HAP-1 (cell line): Measurements from ENCODE around the gene ACTL6B.

ENCODE experiments used
- DNase-seq, 2 experiments: peaks; one replicate each; pipeline ENCODE4 v3.0.0-alpha.2; 2016 to 2020; ENCODE audit warnings: low spot score in 2 of 2
- H3K27me3 ChIP-seq: fragments of 250-450 bp; sonication (Bioruptor Pico); 2 replicates; pipeline ENCODE4 v1.5.1; 2020; ENCODE audit warnings: low read depth, mild to moderate bottlenecking, moderate library complexity
- H3K36me3 ChIP-seq: fragments of 250-450 bp; sonication (Bioruptor Pico); replicated peaks from 2 replicates; pipeline ENCODE4 v1.5.1; 2020; ENCODE audit warnings: mild to moderate bottlenecking
- H3K4me1 ChIP-seq: fragments of 250-450 bp; sonication (Bioruptor Pico); 2 replicates; pipeline ENCODE4 v1.5.1; 2020; ENCODE audit warnings: mild to moderate bottlenecking
- H3K4me3 ChIP-seq: fragments of 250-450 bp; sonication (Bioruptor Pico); 2 replicates; pipeline ENCODE4 v1.5.1; 2020; ENCODE audit warnings: mild to moderate bottlenecking, moderate library complexity
- H3K9me3 ChIP-seq: fragments of 250-450 bp; sonication (Bioruptor Pico); 2 replicates; pipeline ENCODE4 v1.5.1; 2020; ENCODE audit warnings: mild to moderate bottlenecking, moderate library complexity
- in situ Hi-C: fragments of 300-500 bp; cut with MboI; formaldehyde crosslinking; loops from 3 replicates; pipeline ENCODE4 v1.14.3; 2020; ENCODE audit warnings: low sequenced_read_pairs, inconsistent platforms, mixed read lengths

The ACTL6B gene

DNA sequence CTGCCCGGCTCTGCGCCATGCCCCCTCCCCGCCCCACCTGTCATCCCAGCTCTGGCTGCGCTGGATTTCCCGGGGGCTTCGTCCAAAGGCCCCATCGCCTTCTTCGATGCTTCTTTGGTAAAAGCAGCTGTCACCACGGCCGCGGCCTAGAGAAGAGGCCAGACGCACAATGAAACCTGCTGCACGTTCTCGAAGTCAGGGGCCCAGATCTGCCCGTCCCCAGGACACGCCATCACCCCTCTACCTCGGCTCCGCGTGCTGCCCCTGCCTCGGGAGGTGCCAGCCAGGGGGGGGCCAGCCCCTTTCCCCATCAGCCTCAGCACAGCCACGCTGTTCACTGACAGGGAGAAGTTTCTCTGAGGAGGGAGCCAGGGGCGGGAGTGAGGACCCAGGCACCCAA is 31.0 kb upstream of the ACTL6B start:
- no peak for DNase-seq
- Histone ChIP-seq H3K4me3 (no peak overlapping the region), H3K36me3 (peaks cover 77% of the 10 kb centered on the region), H3K9me3 (no peaks in the 10 kb centered on the region), H3K27me3 (no peaks in the 10 kb centered on the region), H3K4me1 (peaks cover 9% of the 10 kb centered on the region)
- in situ Hi-C loops: no loop called here

DNA sequence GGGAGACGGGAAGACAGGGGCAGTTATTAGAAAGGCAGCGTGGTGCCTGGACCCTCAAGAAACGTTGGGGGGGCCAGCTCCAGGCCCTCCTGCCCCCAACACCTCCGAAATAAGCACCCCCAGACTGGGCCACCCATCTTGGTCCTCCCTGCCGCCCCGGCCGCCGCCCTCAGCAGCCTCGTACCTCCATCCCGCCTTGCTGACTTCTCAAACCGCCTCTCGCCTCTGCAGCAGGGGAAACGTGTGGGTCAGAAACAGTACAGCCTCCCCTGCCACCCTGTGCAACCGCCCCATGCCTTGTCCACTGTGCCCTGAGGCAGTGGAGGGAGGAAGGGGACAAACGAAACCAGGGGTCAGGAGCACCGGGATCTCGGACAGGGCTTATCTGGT is 30.6 kb upstream of the ACTL6B start:
- Histone ChIP-seq H3K9me3 (no peaks in the 10 kb centered on the region), H3K4me3 (no peak overlapping the region), H3K27me3 (no peaks in the 10 kb centered on the region), H3K36me3 (peaks cover 82% of the 10 kb centered on the region), H3K4me1 (peaks cover 4% of the 10 kb centered on the region)
- in situ Hi-C loops: no loop called here
- DNase-seq: no peak

DNA sequence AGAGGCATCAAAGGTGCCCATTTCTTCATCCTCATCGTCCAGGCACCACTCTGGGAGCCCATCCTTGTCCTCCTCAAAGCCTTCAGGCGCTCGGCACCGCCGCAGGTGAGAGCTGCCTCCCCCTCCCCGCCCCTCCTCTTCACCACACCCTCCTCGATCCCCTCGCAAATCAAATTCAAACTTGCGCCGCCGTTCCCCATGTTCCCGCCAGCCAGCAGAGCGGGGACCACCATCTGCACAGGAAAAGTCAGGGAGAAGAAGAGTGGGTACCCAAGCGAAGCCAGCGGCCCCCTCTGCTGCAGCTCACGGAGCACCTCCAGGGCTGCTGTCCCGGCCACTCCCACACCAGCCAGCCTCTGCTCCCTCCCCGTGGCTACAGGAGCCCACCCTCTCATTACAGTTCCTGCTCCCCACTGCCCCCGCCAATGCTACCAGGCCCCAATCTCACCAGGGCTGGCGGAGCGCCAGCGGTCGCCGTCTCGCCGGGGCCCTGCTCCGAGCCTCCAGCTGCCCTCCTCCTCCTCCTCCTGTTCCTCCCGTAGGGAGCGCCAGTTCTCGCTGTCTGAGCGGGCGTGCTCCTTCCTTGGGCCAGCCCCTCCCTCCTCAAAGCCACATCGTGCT is 30.1 kb upstream of the ACTL6B start:
- Histone ChIP-seq H3K27me3 (no peaks in the 10 kb centered on the region), H3K9me3 (no peaks in the 10 kb centered on the region), H3K4me1 (peaks cover under 1% of the 10 kb centered on the region), H3K4me3 (no peak overlapping the region), H3K36me3 (peaks cover 86% of the 10 kb centered on the region)
- in situ Hi-C loops: no loop called here
- DNase-seq: no peak

DNA sequence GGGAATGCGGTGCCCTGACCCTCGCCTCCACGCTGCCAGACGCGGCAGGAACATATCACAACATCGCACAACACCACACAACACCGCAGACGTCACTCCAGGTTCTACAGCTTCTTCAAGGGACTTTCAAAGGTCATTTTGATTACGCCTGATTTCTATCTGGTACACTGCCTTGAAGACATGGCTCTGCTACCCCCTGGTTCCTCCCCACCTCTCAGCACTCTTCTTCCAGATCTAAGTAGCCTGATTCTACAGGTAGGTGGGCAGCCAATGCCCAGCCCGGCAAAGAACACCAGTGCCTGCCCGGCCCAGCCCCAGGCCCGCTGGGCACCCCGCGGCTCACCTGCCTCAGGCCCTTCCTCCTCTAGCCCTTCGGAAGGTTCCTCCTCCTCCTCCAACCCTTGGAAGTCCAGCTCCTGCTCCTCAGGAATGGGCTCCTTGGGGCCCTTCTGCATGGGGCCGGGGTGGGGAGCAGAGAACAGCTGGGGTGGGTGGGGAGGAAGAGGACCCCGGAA is 29.4 kb upstream of the ACTL6B start:
- H3K4me3 ChIP-seq: no peak overlapping the region
- no peaks in the 10 kb centered on the region for H3K9me3 ChIP-seq
- no peak for DNase-seq
- peaks cover 85% of the 10 kb centered on the region for H3K36me3 ChIP-seq
- no peaks in the 10 kb centered on the region for H3K4me1 ChIP-seq
- no peaks in the 10 kb centered on the region for H3K27me3 ChIP-seq
- in situ Hi-C loops: no loop called here

DNA sequence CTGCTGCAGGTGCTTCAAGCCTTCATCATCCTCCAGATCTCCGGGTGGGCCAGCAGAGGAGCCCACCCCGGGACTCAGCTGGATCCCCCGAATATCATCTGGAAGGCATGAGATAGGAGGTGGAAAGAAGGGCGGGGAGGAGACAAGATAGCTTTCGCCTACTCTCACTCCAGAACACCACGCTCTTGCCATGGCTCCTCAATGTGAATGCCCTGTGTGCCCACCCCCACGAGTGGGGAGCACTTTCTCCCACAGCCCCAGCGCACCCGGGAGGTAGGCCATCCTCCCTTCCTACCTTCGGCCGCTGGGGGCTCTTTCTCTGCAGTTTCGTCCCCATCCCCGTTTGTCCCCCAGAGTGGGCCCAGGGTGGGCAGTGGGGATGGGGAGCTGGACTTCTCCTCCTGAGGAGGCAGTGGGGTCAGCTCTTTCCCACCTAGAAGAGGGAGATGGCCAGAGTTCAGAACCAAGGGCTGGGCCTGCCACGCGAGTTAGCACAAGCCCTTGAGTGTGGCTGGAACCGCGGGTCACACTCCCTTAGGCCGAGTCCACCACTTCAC is 28.9 kb upstream of the ACTL6B start:
- no peaks in the 10 kb centered on the region for H3K9me3 ChIP-seq
- H3K4me3 ChIP-seq: no peak overlapping the region
- H3K27me3 ChIP-seq: no peaks in the 10 kb centered on the region
- no peaks in the 10 kb centered on the region for H3K4me1 ChIP-seq
- peaks cover 88% of the 10 kb centered on the region for H3K36me3 ChIP-seq
- no peak for DNase-seq
- in situ Hi-C loops: no loop called here

DNA sequence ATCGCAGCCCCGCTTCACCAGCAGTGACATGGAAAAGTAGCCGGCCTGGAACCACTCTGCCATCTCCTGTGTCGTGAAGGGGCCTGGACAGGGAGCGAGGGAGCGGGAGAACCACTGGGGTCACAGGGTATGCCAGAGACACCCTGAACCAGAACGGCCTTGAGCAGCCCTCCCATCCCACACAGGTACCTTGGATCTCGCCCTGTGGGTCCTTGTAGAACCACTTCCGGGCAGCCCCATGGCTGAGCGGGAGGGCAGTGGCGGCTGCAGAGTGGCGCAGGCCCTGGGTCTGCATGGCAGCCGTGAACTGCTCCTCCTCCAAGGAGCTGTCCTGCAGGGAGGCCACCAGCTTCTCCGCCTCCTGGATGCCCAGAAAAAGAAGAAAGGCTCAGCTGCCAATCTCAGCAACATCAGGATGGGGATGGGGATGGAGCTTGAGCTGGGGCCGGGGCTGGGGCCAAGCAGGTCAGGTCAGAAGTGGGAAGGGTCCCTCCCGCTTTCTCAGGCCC is 28.3 kb upstream of the ACTL6B start:
- H3K4me1 ChIP-seq: no peaks in the 10 kb centered on the region
- no peaks in the 10 kb centered on the region for H3K9me3 ChIP-seq
- DNase-seq: no peak
- peaks cover 91% of the 10 kb centered on the region for H3K36me3 ChIP-seq
- H3K27me3 ChIP-seq: no peaks in the 10 kb centered on the region
- H3K4me3 ChIP-seq: no peak overlapping the region
- in situ Hi-C loops: no loop called here

DNA sequence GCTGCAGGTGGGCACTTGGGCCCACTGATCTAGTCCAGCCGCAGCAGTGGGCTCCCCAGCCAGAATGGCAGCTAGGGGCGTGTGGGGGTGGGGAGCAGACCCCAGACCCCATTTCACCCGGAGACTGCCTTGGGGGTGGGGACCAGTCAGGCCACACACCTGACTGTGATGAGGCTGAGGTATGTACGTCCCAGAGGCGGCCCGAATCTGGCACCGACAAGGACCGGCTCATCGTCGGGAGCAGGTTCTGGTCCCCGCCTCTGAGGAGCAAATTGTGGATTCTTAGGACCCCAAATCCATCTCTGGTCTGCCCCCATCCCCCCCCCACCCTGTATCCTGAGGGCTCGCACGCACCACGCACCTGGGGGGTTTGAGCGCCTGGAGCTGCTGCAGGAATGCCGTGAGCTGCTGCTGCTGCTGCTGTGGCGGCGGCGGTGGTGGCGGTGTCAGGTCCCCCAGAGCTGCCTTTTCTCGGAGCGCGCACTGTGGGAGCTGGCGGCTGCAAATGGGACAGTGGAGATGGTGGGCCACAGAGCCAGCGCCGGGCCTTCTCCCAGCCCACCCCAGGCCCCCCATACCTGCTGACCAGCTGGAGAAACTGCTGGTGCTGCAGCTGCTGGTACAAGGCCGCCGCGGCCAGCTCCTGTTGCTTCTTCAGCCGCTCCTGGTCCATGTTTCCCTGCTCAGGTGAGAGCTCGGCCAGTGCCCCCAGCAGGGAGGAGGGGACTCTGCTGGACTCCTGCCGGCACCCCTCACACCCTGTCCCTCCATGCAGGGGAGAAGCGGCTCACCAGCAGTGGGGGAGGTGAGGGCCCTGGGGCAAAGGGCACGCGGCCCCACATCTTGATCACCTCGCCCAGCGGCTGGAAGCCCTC is 27.6 kb upstream of the ACTL6B start:
- in situ Hi-C loops: no loop called here
- Histone ChIP-seq H3K36me3 (peaks cover 92% of the 10 kb centered on the region), H3K27me3 (no peaks in the 10 kb centered on the region), H3K4me1 (no peaks in the 10 kb centered on the region), H3K4me3 (no peak overlapping the region), H3K9me3 (no peaks in the 10 kb centered on the region)
- DNase-seq: no peak

DNA sequence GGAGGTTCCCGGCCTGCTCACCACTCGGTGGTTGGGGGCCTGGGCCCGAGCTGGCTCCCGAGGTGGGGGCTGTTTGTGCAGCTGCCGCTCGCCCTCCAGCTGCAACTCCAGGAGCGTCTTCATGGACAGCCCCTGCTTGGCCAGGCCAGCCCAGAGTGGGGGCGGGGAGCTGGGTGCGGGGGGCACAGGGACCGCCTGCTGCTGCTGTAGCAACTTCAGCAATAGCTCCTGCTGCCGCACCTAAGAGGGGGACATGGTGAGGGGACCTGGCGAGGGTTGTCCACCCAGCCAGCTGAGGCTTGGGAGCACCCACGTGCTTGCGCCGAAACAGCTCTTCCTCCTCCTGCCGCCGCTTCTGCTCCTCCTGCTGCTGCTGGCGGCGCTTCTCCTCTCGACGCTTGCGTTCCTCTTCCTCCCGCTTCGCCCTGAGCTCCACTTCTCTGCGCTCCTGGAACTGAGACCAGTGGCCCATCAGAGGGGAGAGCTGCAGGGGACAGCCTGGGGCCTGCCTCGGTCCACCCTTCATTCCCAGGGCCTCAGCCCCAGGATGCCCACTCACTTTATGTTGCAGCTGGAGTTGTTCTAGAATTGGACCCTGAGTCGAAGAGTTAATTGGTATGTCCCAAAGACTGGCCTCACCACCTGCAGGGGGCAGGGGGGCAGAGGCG is 26.9 kb upstream of the ACTL6B start:
- Histone ChIP-seq H3K9me3 (no peaks in the 10 kb centered on the region), H3K36me3 (peaks cover 92% of the 10 kb centered on the region), H3K27me3 (no peaks in the 10 kb centered on the region), H3K4me3 (no peak overlapping the region), H3K4me1 (no peaks in the 10 kb centered on the region)
- DNase-seq: no peak
- in situ Hi-C loops: no loop called here

DNA sequence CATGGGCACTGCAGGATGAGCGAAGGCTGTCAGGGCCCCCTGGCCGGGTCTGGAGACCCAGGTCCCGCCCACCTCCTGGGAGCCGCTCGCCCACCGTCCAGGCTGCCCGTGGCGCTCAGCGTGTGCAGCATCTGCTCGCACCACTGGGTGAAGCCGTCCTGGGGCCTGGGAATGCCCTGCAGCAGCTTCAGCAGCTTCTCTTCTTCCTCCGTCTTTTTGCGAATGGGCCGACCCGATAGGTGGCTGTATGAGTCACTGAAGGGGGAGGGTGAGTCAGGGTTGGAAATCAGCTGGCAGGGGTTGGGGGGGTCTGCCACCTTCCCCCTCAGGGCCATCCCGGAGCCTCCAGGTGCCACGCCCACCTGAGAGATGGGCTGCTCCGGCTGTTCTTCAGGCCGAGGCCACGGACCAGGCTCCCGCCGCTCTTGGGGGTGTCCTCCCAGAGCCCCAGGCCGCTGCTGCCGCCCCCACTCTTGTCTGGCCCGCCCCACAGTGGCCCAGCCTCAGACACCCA is 26.0 kb upstream of the ACTL6B start:
- H3K9me3 ChIP-seq: no peaks in the 10 kb centered on the region
- H3K27me3 ChIP-seq: no peaks in the 10 kb centered on the region
- H3K4me1 ChIP-seq: no peaks in the 10 kb centered on the region
- peaks cover 94% of the 10 kb centered on the region for H3K36me3 ChIP-seq
- no peak for DNase-seq
- no peak overlapping the region for H3K4me3 ChIP-seq
- in situ Hi-C loops: no loop called here

DNA sequence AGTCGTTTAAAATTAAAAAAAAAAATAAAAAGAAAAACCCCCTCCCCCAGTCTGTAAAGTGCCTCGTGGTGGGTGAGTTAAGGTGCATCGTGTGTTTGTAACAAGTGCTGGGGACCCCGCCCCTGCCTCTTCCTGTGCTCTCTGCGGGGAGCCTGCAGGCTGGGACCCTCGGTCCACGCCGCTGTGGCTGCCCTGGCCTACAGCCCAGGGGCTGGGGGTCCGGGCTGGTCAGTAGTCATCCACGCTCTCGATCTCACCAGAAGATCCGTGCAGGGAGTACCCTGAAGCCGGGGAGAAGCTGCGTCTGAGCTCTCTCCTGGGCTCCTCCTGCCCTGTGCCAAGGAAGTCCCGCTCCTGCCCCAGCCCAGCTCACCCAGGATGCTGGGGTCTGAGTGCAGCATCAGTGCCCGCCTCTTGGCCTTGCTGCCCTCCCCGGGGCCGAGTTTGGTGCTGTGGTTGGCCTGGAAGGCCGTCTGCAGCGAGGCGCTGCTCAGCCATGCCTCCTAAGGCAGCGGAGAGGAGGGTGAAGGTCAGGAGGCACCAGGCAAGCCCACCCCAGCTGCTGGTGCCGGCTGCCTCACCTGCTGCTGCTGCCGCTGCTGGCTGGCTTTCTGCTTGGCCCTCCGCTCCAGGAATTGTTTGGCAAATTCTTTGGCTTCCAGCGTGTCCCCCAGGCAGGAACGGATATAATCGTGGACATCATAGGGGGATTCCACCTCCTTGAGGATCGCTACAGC is 25.4 kb upstream of the ACTL6B start:
- in situ Hi-C loops: no loop called here
- no peaks in the 10 kb centered on the region for H3K9me3 ChIP-seq
- H3K4me1 ChIP-seq: no peaks in the 10 kb centered on the region
- no peaks in the 10 kb centered on the region for H3K27me3 ChIP-seq
- peaks cover 94% of the 10 kb centered on the region for H3K36me3 ChIP-seq
- H3K4me3 ChIP-seq: no peak overlapping the region
- no peak for DNase-seq

DNA sequence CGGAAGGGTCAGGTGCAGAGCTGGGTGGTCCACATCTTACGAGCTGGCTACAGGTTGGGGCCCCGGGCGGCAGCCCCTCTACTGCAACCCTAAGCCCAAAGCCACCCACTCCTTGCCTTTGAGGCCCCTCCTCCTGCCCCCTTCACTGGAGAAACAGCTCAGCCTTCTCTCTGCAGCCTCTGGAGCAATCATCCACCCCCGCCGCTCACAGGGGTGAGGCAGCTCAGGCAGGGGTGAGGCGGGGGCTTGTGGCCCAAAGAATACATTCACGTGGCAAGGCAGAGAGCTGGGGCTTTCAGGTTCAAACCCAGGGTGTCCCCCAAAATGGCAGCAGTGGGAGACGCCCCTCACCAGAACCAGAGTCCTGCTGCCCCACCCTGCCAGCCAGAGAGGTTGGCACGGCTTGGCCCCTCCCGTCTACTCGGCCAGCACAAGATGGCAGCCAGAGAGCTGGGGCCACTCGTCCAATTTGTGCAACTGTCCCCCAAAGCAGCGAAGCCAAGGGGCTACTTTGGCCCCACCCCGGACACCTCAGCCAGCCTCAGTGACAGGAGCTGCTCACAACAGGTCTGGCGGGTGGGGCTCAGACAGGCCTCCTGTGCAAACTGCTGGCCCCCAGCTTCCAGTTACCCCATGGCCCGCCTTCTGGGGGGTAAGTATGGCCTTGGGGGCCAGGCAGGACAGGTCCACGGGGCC is 24.5 kb upstream of the ACTL6B start:
- H3K27me3 ChIP-seq: no peaks in the 10 kb centered on the region
- DNase-seq: no peak
- no peaks in the 10 kb centered on the region for H3K9me3 ChIP-seq
- H3K4me3 ChIP-seq: no peak overlapping the region
- in situ Hi-C loops: no loop called here
- H3K36me3 ChIP-seq: peaks cover 90% of the 10 kb centered on the region
- no peaks in the 10 kb centered on the region for H3K4me1 ChIP-seq

DNA sequence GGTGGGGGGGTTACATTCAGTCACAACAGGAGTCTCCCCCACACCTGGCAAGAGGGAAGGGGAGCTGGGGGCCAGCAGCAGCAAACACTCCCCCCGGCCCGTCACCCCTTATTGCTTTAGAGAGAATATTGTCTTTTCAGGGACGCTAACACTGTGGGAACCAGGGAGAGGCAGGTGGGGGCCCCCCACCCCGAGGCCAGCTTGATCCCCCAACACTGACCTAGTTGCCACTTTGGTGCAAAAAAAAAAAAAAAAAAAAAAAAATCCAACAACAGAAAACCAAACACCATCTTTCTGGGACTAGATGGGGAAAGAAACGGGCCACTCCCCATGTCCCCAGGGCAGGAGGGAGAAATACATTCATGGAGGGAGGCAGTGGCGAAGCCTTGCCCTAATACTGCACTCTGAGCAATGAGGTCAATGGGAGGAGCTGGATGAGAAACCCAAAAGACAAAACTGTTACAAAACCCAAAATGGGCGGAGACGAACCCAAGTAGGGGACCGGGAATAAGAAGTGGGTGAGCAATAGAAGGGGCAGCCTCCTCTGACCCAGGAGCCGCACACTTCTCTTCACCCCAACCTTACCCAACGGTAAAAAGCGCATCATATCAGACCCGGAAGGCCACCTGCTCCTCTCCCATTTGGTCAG is 23.8 kb upstream of the ACTL6B start:
- Histone ChIP-seq H3K4me3 (no peak overlapping the region), H3K36me3 (peaks cover 83% of the 10 kb centered on the region), H3K9me3 (no peaks in the 10 kb centered on the region), H3K4me1 (no peaks in the 10 kb centered on the region), H3K27me3 (no peaks in the 10 kb centered on the region)
- in situ Hi-C loops: no loop called here
- DNase-seq: no peak
